Gastrocnemius medialis (tissue), 4 donors: ENCODE measurements around the gene LMF2. TPM values are rescaled to one million over a fixed set of nuclear protein-coding genes. Genes with fewer than 3 reads are reported as not detected.

ENCODE experiments used
- ATAC-seq, 2 donors: fragments of 150-250 bp; one replicate each; pipeline ENCODE4 v1.9.1; 2016
- DNase-seq, 2 donors: peaks; one replicate each; pipeline ENCODE4 v3.0.0-alpha.2; 2019
- H3K27ac ChIP-seq, 4 donors: fragments of 200-600 bp; sonication (generic); 1 replicate in 1 of 4; 2 replicates in 3 of 4; pipeline ENCODE4 v1.5.1; 2016 to 2018; ENCODE audit warnings: mild to moderate bottlenecking in 2 of 4, moderate library complexity in 1 of 4
- H3K27me3 ChIP-seq, 3 donors: fragments of 200-600 bp; sonication (generic) in 2 of 3; 1 replicate in 1 of 3; 2 replicates in 2 of 3; pipeline versions ENCODE4 v1.5.1 to v1.6.0; 2016 to 2019; ENCODE audit warnings: mild to moderate bottlenecking in 1 of 3, moderate library complexity in 1 of 3
- H3K36me3 ChIP-seq, 2 donors: fragments of 200-600 bp; sonication (generic) in 1 of 2; one replicate each; pipeline ENCODE4 v1.5.1; 2017 to 2018
- H3K4me1 ChIP-seq, 2 donors: fragments of 200-600 bp; sonication (generic) in 1 of 2; one replicate each; pipeline ENCODE4 v1.5.1; 2016 to 2017; ENCODE audit warnings: mild to moderate bottlenecking in 2 of 2
- H3K4me3 ChIP-seq, 4 donors: fragments of 200-600 bp; sonication (generic) in 3 of 4; 1 replicate in 1 of 4; 2 replicates in 3 of 4; pipeline ENCODE4 v1.5.1; 2016 to 2019; ENCODE audit warnings: mild to moderate bottlenecking in 2 of 4
- H3K9me3 ChIP-seq, 3 donors: fragments of 200-600 bp; sonication (generic) in 2 of 3; 1 replicate in 1 of 3; 2 replicates in 2 of 3; pipeline ENCODE4 v1.5.1; 2016 to 2019
- CTCF ChIP-seq, 5 experiments: fragments of 450-650 bp in 3 of 5; fragments of 200-600 bp in 2 of 5; sonication (generic) in 2 of 5; IDR thresholded peaks in 4 of 5; conservative IDR thresholded peaks in 1 of 5; 1 replicate in 4 of 5; 2 replicates in 1 of 5; pipeline ENCODE4 v1.5.1; 2016 to 2019; ENCODE audit warnings: antibody characterized with exemption in 5 of 5, mild to moderate bottlenecking in 3 of 5, moderate library complexity in 3 of 5
- POLR2A ChIP-seq, 2 donors: fragments of 450-650 bp; IDR thresholded peaks; one replicate each; pipeline ENCODE4 v1.6.1; 2017; ENCODE audit warnings: antibody characterized with exemption in 2 of 2, mild to moderate bottlenecking in 2 of 2, moderate library complexity in 2 of 2
- in situ Hi-C, 4 donors: fragments of 200-750 bp; cut with MboI; loops; one replicate each; pipeline versions ENCODE4 v1.15.0 to v1.8.0; 2017; ENCODE audit warnings: low sequenced_read_pairs in 4 of 4
- intact Hi-C: fragments of 100-400 bp; cut with DNase I; formaldehyde crosslinking; loops from one replicate; pipeline ENCODE4 v1.15.1; 2023; ENCODE audit warnings: low total_unique reads
- total RNA-seq, 4 donors: library from RNA; depleted of rRNA; stranded (reverse); fragments of >200 nt; gene quantifications; one replicate each; pipeline versions ENCODE4 v1.1.0 to v1.2.3, GENCODE V29; 2016

Gene LMF2
- total RNA-seq, 4 donors from 2014 or later, result 19.7 to 39.4 (median 26.9) TPM

GRCh38 chr22:50460938-50461337 is 46.6 kb downstream of the LMF2 start:
- Histone ChIP-seq H3K36me3 (peaks cover 0 to 96% of the 10 kb centered on the region in 2 donors), H3K27me3 (no peaks in the 10 kb centered on the region), H3K9me3 (no peaks in the 10 kb centered on the region), H3K27ac (no peak overlapping the region), H3K4me3 (no peak overlapping the region), H3K4me1 (no peaks in the 10 kb centered on the region)
- ATAC-seq (no peak), DNase-seq (no peak)
- in situ Hi-C loops, result no loop called here
- intact Hi-C loops, result no loop called here
- no peak for TF ChIP-seq CTCF (IDR thresholded peaks at IDR 0.05 in 4 of 5, conservative IDR thresholded peaks at IDR 0.05 in 1 of 5)
- TF ChIP-seq POLR2A (IDR thresholded peaks at IDR 0.05), result no peak

GRCh38 chr22:50459496-50460140 is 47.9 kb downstream of the LMF2 start:
- H3K4me1 ChIP-seq, result no peaks in the 10 kb centered on the region
- no peak for ATAC-seq
- peaks cover 0 to 96% of the 10 kb centered on the region in 2 donors for H3K36me3 ChIP-seq
- DNase-seq, result no peak
- H3K27me3 ChIP-seq, result no peaks in the 10 kb centered on the region
- no peak for TF ChIP-seq POLR2A (IDR thresholded peaks at IDR 0.05)
- H3K9me3 ChIP-seq, result no peaks in the 10 kb centered on the region
- H3K27ac ChIP-seq, result no peak overlapping the region
- intact Hi-C loops (no loop called here), in situ Hi-C loops (no loop called here)
- no peak overlapping the region for H3K4me3 ChIP-seq

- DNase-seq (no peak), ATAC-seq (no peak)
- Histone ChIP-seq H3K27me3 (no peaks in the 10 kb centered on the region), H3K4me3 (no peak overlapping the region), H3K9me3 (no peaks in the 10 kb centered on the region), H3K36me3 (peaks cover 0 to 96% of the 10 kb centered on the region in 2 donors), H3K4me1 (no peaks in the 10 kb centered on the region), H3K27ac (no peak overlapping the region)
- in situ Hi-C loops, result no loop called here
- intact Hi-C loops, result no loop called here
- TF ChIP-seq POLR2A (IDR thresholded peaks at IDR 0.05), result no peak
- TF ChIP-seq CTCF (IDR thresholded peaks at IDR 0.05 in 4 of 5, conservative IDR thresholded peaks at IDR 0.05 in 1 of 5), result no peak
Measured at GRCh38 chr22:50459016-50459415, 48.5 kb downstream of the LMF2 start.

- DNase-seq, result no peak
- H3K4me3 ChIP-seq, result no peak overlapping the region
- intact Hi-C loops (no loop called here), in situ Hi-C loops (no loop called here)
- no peaks in the 10 kb centered on the region for H3K27me3 ChIP-seq
- no peak overlapping the region for H3K27ac ChIP-seq
- H3K36me3 ChIP-seq, result peaks cover 0 to 75% of the 10 kb centered on the region in 2 donors
- H3K4me1 ChIP-seq, result no peaks in the 10 kb centered on the region
- no peak for TF ChIP-seq CTCF (IDR thresholded peaks at IDR 0.05 in 4 of 5, conservative IDR thresholded peaks at IDR 0.05 in 1 of 5)
- no peak for TF ChIP-seq POLR2A (IDR thresholded peaks at IDR 0.05)
- no peak for ATAC-seq
- no peaks in the 10 kb centered on the region for H3K9me3 ChIP-seq
Measured at GRCh38 chr22:50456466-50457234, 50.9 kb downstream of the LMF2 start.

- Histone ChIP-seq H3K9me3 (no peaks in the 10 kb centered on the region), H3K36me3 (peaks cover 0 to 69% of the 10 kb centered on the region in 2 donors), H3K27ac (no peak overlapping the region), H3K4me1 (no peaks in the 10 kb centered on the region), H3K4me3 (no peak overlapping the region), H3K27me3 (no peaks in the 10 kb centered on the region)
- ATAC-seq (no peak), DNase-seq (no peak)
- TF ChIP-seq POLR2A (IDR thresholded peaks at IDR 0.05), result no peak
- TF ChIP-seq CTCF (IDR thresholded peaks at IDR 0.05 in 4 of 5, conservative IDR thresholded peaks at IDR 0.05 in 1 of 5), result no peak
- in situ Hi-C loops, result no loop called here
- intact Hi-C loops, result no loop called here
Measured at GRCh38 chr22:50456026-50456425, 51.5 kb downstream of the LMF2 start.
